HG03095 (cell line): ENCODE data around the gene CIAO3.

Experiments
- ATAC-seq: cut with Tn5 transposase; IDR thresholded peaks from one replicate; pipeline ENCODE4 v1.9.1; 2021; ENCODE audit warnings: moderate library complexity; ENCODE audit not compliant: unreplicated experiment

The CIAO3 gene

DNA sequence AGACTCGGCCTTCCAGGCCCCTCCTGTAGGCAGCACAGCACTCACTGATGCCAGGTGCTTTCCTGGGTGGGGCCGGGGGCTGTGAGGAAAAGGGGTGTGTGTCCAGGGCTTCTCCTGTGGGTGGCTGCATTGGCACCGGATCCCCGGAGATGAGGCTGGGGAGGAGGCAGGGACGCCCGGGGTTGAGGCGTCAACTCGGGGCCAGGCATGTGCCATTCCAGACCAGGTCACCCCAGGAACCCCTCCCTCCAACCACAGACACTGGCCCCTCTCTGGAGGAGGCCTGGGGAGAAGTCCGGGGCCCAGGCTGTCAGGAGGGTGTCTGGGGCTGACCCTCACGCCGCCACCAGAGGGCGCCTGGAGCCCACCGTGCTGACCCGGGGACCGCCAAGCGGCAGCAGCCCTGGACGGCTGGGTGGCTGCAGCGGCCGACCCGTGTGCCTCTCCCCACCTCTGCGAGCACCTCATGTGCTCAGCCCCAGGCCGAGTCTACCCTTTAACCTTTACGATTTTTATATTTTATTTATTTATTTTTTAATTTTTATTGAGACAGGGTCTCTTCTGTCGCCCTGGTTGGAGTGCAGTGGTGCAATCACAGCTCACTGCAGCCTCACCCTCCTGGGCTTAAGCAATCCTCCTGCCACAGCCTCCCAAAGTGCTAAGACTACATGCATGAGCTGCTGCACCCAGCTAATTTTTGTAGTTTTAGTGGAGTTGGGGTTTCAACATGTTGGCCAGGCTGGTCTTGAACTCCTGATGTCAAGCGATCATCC, 29.1 kb downstream of the CIAO3 start:
- ATAC-seq: no peak

DNA sequence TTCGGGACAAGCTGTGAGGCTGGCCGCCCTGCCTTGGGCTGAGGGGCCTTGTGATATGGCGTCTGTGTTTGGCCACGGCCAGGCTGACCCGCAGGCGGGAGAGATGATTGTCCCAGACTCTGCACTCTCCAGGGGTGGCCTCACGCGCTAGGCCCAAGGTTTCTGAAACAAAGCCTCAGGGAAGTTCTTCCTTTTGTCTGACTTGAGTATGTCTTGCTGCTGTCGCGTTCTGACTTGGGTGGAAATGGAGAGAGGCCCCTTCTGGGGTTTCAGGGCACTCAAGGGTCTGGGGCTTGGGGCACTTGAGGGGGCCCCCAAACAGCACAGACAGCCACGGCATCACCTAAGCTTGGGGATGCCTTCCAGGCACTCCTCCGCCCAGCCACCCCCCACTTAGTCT, 29.7 kb downstream of the CIAO3 start:
- no peak for ATAC-seq

DNA sequence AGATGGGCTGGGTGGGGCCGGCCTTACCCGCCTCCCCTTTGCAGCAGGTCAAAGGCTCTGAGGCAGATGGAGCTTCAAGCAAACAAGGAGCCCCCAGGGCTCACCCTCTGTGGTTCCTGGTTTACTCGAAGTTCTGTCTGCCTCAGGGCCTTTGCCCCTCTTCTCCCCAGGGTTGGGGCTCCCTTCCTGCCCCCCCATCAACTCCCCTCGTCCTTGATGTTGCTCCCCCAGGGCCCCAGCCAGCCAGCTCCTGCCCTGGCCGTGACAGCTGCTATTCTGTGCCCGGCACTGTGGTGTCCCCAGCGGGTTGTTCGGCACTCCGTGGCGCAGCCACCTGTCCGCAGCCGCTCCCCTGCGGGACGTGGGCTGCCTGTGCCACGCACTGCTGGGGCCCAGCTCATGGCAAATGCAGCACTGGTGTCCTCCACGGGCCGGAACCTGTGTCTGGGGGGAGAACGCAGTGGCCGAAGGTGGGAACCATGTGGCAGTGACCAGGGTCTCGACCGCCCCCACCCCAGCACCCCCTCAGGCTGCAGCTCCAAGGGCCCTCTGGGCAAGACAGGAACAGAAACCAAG, 30.2 kb downstream of the CIAO3 start:
- no peak for ATAC-seq

DNA sequence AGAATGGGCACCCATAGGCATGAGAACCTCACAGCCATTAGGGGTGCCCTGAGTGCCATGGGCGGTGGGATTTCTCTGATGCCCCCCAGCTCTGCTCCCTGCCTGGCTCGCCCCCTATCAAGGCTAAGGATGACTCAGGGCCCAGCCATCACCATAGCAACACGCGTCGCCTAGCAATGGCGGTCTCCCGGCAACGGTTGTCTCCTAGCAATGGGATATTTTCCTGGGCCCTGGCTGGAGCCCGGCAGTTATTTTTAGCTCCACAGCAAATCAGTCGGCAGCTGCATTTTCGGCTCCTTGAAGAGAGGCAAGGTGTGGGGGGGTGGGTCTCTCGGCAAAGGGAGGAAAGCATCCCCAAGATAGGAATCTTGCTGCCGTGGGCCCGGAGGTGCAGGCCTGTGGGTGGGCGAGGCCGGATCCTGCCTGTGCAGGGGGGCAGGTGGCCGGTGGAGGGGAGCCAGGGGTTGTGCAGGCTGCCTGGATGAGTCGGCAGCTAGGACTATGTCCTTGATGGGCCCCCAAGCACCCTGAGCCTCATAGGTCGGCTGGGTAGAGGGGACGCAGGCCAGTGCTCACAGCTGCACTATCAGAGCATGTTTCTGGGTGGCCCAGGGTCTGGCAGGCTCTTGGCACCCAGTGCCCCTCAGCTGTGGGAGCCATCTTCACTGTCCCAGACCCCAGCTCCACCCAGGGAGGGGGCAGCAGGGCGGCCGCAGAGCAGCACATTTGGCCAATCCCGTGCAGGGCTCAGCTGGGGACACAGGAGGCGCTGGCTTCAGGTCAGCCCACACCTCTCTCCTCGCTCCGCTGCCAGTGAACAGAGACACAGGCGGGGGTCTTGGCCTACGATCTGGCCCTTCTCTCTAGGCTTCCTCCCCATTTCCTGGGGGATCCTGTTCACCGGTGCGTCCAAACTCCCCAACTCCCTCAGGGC, 31.0 kb downstream of the CIAO3 start:
- no peak for ATAC-seq

GRCh38 chr16:708959-709358, 31.8 kb downstream of the CIAO3 start:
- ATAC-seq: no peak

DNA sequence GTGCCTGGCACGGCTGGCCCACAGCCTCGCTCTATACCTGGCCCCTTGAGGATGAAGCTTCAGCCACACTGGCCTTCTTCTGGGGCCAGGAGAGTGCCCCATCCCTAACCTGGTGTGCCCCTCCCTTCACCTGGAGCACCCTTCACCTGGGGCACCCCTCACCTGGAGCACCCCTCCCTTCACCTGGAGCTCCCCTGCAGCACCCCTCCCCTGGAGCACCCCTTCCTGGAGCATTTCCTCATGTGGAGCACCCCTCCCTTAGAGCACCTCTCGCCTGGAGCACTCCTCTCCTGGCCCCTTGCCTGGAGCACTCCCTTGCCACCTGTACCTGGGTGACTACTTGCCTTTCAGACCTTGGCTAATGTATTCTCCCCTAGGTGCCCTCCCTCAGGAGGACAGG, 32.8 kb downstream of the CIAO3 start:
- no peak for ATAC-seq

DNA sequence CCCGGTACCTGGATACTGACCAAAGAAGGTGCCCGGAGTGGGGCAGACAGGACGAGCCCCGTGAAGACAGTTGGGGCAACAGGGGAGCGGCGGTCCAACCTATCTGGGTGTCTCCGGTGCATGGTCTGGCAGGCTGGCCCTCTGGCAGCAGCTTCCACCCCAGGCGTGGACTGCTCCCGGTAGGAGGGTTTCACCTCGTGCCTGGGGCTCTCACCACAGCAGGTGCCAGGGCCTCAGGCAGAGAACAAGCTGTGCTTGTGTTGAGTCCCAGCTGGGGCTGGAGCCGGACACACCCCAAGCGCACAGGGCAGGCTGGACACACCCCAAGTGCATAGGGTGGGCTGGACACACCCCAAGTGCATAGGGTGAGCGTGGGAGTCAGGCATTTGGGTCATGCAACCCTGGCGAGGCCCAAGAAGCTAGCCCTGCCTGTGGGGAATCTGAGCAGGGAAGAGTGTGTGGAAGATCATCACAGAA, 33.7 kb downstream of the CIAO3 start:
- no peak for ATAC-seq

GRCh38 chr16:706189-707061, 34.4 kb downstream of the CIAO3 start:
- ATAC-seq: no peak

DNA sequence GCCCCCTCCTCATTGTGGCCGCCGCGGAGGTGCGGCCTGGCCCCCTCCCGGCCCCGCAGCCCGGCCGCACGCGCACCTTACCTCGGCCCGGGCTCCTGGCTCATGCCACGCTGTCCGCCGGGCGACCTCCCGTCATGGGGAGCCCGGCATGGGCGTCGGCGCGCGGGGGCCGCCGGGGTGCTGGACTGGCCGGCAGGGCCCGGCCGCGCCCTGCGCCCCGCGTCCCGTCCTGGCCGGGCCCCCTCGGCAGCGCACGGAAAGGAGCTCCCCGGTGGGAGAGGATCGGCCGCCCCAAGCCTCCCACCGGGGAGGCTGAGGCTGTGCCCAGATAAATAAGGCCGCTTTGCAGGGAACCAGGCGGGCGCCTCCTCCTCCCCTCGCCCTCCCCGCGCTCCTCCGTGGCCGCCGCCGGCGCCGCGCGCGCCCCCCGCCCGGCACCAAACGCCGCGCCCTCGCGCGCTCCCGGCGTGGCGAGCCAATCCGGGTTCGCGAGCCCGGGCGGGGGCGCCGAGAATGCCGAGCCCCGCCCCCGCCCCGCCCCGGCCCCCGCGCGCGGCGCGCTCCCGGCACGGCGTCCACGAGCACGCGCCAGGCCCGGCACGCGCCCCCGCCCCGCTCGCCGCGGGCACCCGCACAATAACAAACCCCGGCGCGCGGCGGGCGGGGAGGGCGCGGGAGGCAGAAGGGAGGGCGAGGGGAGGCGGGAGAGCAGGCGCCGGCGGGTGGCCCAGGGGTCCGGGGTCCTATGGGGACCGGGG, 35.2 kb downstream of the CIAO3 start, which contains the start of gene FBXL16:
TSS of gene FBXL16 (minus strand) at position 371 of the 758 bp plus-strand sequence. CDS start 8,396 bp downstream, outside the sequence.
- ATAC-seq: no peak

DNA sequence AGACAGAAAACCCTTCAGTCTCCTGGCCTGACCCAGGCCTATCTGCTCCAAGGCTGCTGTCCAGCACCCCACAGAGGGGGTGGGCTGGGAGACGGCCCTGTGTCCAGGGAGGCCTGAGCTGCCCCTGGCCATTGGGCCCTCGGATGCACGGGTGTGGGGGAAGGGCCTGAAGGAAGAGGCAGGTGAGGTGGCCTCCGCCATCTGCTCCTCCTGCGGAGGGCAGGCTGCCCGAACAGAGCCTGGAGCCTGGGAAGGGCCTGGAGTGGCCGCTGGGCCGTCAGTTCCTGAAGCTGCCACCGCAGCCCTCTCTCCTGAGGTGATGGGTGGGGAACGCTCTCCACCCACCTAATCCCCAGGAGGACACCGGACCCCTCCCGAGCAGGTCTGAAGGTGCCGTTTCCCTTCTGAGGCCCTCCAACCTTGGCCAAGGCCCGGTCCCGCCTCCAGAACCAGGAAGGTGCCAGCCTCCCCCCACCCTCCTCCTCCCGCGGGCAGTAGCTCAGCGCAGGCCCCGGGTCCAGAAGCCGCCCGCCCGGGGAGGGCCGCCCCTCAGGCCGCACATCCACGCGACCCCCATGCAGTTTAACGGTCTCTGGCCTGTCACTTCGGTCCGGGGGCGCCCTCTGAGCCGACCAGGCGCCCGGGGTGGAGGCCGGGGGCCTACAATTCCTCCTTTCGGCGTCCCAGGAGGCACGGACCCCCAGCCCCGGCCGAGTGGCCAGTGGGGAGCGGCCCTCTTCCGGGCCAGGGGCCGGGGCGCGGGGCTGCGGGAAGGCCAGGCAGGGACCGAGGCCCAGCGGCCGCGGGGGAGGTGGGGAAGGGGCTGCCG, 36.0 kb downstream of the CIAO3 start:
- no peak for ATAC-seq

- ATAC-seq: no peak
Observed at GRCh38 chr16:704047-704446, 36.8 kb downstream of the CIAO3 start.

- no peak for ATAC-seq
Observed at GRCh38 chr16:703406-703805, 37.4 kb downstream of the CIAO3 start.

DNA sequence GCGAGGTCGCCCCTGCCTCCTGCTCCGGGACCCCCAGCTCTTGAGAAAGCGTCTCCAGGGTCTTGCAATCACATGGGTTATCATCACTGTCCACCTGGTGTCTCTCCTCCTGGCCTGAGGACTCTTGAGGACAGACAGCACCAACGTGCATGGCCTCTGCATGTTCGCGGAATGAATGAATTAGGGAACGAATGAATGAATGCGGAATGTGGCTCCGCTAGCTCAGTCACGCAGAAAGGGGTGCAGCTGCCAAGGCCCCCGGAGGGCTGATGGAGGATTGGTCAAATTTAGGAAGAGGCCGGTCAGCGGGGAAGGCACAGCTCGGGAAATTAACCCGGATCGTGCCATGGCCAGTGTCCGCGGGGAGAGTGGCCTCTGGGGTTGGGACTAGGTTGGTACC, 38.5 kb downstream of the CIAO3 start:
- ATAC-seq: no peak

DNA sequence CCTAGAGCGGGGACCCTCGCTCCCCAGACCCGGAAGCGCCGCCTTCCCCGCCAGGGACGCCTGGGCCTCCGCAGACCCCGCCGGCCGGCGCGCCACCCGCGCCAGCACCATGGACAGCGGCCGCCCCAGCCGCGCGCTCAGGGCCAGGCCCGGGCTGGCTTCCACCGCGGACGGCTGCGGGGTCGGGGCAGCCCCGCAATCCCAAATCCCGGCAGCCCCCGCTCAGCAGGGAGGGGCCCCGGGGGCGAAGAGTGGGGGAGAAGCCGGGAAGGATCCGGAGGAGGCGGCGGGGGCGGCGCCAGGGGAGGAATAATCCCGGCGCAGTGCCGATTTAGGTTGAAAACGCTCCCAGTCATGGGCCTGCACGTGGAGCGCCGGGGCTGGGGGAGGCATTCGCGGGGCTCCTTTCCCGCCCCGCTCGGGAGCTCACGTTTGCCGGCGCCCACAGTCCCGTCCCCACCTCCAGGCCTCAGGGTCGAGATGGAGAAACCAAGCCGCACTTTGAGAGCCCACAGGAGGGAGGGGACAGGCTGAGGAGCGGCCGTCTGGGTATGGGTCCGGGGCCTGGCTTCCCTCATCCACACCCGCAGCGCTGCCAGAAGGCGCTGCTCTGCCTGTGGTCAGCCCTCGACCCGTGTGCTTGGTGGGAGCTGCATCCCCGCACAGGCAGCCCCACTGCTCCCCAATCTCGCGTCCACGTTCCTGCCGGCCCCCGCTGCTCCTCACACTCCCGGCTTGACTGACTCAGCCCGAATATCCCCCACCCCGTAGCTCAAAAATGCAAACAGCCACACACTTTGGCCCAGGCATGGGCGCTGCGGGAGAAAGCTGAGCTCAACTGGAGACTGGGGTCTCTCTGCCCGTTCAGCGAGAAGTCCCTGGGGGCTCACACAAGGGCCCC, 39.9 kb downstream of the CIAO3 start:
- no peak for ATAC-seq

GRCh38 chr16:698911-699671, 41.7 kb downstream of the CIAO3 start:
- ATAC-seq: no peak

DNA sequence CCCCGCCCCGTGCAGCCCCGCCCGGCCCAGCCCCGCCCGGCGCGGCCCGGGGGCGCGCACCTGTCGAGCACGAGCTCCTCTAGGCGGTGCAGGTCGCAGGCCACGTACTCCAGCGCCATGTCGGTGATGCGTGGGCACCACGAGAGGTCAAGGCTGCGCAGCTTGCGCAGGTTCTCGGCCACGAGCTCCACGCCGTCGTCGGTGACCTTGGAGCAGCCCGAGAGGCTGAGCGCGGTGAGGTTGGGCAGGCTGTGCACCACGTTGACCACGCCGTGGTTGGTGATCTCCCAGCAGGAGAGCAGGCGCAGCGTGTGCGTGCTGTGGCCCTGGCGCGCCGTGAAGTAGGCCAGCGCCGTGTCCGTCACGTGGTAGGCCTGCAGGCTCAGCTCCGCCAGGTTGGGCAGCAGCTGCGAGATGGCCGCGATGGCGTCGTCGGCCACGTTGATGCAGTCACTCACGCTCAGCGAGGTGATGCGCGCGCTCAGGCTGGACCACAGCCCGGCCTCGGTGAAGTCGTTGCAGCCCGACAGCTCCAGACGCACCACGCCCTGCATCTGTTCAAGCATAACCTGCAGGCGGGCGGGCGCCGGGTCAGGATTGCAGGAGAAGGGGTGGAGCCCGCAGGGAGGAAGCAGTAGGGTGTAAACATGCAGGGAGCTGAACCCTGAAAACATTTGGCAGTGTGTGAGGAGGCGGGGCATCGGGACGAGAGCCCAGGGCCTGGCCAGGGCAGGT, 45.3 kb downstream of the CIAO3 start:
- ATAC-seq: no peak
